ENCODE results near the gene CBS.
"Not testable (repeated sequence)": the region's sequence is repeated elsewhere in the genome, so short reads cannot be mapped to it uniquely, and the experiment has no call there.

The CBS gene

GRCh38 chr21:43024439-43025136 is 51.0 kb downstream of the CBS start:
- DNase-seq (ENCODE audit: low spot score): no peak

- DNase-seq (ENCODE audit: low spot score): no peak
Observed at GRCh38 chr21:43023175-43023574, 52.5 kb downstream of the CBS start.

DNA sequence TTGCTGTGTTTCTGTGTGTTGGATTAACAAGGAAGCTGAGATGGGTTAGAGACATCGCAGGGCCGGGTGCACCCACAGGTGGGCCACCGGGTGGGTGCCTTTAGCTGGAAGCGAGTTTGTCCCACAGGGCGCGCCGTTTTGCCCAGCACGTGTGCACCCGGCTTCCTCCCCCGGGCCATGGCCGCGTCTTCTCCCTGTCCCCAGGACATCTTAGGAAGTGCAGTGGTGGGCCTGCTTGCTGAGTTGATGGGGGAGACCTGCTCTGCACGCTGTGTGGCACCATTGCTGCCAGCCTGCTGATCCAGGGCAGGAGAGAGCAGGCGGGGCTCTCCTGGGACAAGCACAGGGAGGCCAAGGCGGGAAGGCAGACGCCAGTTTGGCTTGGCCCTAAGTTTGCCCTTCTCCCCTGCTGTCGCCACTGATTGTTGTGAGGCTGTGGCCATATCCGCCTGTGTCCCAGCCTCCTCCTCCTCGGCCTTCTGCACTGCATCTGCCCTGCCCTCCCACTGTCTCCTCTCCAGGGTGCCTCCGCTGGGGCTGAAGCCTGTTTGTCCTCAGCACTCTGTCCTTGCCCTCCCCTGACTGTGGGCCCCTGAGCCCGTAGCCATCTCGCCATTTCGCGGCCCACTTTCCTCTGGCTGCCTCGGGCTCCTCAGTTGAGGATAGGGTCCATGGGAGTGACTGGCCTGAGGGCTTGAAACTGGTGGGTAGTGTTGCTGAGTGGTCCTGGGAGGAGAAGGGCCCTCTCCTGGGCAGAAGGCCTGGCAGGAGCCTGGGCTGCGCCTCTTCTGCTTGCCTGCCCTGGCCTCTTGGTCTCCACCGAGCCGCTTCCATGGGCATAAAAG is 53.7 kb downstream of the CBS start:
- no peak for DNase-seq (ENCODE audit: low spot score)

- no peak for DNase-seq (ENCODE audit: low spot score)
Observed at GRCh38 chr21:43021191-43021590, 54.4 kb downstream of the CBS start.

- DNase-seq (ENCODE audit: low spot score): no peak
Observed at GRCh38 chr21:43020771-43021170, 54.9 kb downstream of the CBS start.

- no peak for DNase-seq (ENCODE audit: low spot score)
Observed at GRCh38 chr21:43020177-43020576, 55.5 kb downstream of the CBS start.

- DNase-seq (ENCODE audit: low spot score): no peak
Observed at GRCh38 chr21:43018519-43018918, 57.1 kb downstream of the CBS start.

- DNase-seq (ENCODE audit: low spot score): no peak
Observed at GRCh38 chr21:43016728-43017127, 58.9 kb downstream of the CBS start.

DNA sequence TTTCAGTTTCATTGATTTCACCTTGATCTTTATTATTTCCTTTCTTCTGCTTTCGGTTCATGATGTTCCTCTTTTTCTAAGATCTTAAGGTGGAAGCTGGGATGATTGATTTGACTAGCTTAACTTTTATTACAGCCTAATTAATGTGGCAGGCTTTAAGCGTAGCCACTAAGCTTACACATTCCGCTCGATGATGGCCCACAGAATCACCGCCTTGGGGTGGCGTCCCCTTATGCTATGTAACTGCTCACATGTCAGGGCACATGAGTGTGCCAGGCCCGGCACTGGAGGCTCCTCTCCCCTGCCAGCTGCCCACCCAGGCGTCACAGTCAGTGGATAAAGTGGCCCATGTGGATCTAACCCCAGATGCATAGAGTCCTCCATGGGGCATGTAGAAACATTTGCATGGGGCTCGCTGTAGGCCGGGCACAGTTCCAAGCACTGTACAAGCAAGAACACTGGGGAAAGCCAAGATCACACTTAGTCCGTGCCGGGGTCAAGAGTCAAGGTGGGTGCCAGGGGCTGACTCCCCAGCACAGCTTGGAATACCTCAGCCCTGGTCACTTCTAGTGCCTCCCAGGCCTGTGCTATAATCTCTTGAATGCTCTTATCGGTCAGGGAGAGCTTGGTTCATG is 59.6 kb downstream of the CBS start:
- no peak for DNase-seq (ENCODE audit: low spot score)

GRCh38 chr21:43012596-43012995 is 63.0 kb downstream of the CBS start:
- DNase-seq (ENCODE audit: low spot score): no peak

- no peak for DNase-seq (ENCODE audit: low spot score)
Observed at GRCh38 chr21:43006874-43007208, 68.8 kb downstream of the CBS start.

DNA sequence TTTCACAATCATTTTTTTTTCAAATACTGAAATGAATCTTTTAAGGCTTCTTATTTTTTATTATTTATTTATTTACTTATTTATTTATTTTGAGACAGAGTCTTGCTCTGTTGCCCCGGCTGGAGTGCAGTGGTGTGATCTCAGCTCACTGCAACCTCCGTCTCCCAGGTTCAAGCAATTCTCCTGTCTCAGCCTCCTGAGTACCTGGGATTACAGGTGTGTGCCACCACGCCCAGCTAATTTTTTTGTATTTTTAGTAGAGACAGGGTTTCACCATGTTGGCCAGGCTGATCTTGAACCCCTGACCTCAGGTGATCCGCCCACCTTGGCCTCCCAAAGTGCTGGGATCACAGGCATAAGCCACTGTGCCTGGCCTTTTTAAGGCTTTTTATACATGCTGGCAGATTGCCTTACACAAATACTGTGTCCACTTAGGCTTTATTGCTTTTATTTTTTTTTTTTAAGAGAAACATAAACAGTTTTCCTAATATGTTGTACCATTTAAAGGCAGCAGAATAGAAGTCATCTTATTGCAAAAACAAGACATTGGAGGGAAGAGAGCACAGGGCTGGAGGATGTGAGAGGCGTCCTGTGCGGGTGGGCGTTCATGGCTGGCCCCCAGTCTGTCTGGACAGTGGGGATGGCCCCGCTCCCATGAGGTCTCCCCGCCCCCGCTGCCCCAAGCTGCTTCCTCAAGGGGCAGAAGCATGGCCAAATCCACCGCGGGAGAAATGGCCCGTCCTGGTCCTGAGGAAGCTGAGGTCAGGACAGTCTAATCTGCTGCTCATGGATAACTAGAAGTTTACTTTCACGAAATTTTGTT is 69.4 kb downstream of the CBS start:
- DNase-seq (ENCODE audit: low spot score): not testable (repeated sequence)

GRCh38 chr21:43005635-43006034 is 70.0 kb downstream of the CBS start:
- DNase-seq (ENCODE audit: low spot score): no peak

DNA sequence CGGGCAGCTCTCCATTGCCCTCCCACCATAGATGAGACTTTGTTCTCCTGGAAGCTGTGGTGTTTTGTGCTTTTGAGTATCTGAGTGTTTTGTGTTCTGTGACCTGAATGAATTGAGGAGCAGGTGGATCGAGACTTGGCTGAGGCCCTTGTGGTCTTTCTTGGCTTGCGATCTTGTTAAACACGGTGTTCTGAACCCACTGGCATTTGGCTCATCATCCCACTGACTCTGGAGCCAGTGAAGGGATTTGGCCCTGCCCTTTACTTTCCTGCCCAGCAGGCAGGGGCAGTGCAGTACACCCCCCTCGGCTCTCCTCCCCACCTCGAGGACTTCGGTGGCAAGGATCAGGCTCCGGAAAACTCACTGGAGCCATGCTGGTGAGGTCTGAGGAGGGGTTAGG is 70.7 kb downstream of the CBS start:
- DNase-seq (ENCODE audit: low spot score): no peak

Measured in HuH-7.5 (cell line).